Aorta (tissue), 5 donors: ENCODE measurements around the gene AJUBA. TPM values are rescaled to one million over a fixed set of nuclear protein-coding genes. Genes with fewer than 3 reads are reported as not detected.
"Not testable (repeated sequence)": the region's sequence is repeated elsewhere in the genome, so short reads cannot be mapped to it uniquely, and the experiment has no call there.

Source experiments
- ATAC-seq: fragments of 200-7000 bp; cut with Tn5 transposase; one replicate; pipeline ENCODE4 v1.9.1; 2022; ENCODE audit warnings: moderate library complexity; ENCODE audit not compliant: low FRiP score
- DNase-seq, 2 donors: peaks; one replicate each; pipeline ENCODE4 v3.0.0-alpha.2; 2020
- H3K27ac ChIP-seq, 2 donors: one replicate each; pipeline ENCODE4 v1.5.1; 2013; ENCODE audit warnings: low read length in 2 of 2, mild to moderate bottlenecking in 2 of 2, moderate library complexity in 2 of 2, control low read depth in 1 of 2, inconsistent platforms in 1 of 2, low read depth in 1 of 2
- H3K27me3 ChIP-seq, 2 donors: one replicate each; pipeline ENCODE4 v1.6.1; 2013; ENCODE audit warnings: control low read depth in 1 of 2, low read length in 1 of 2, mild to moderate bottlenecking in 1 of 2, moderate library complexity in 1 of 2; ENCODE audit not compliant: insufficient read depth in 2 of 2, control insufficient read depth in 1 of 2
- H3K36me3 ChIP-seq, 2 donors: one replicate each; pipeline ENCODE4 v1.6.1; 2013; ENCODE audit warnings: control low read depth in 1 of 2, low read length in 1 of 2, mild to moderate bottlenecking in 1 of 2; ENCODE audit not compliant: insufficient read depth in 2 of 2, control insufficient read depth in 1 of 2
- H3K4me1 ChIP-seq, 2 donors: one replicate each; pipeline ENCODE4 v1.6.1; 2013; ENCODE audit warnings: low read length in 2 of 2, control low read depth in 1 of 2, mild to moderate bottlenecking in 1 of 2, moderate library complexity in 1 of 2; ENCODE audit not compliant: insufficient read depth in 2 of 2, control insufficient read depth in 1 of 2
- H3K4me3 ChIP-seq, 2 donors: one replicate each; pipeline ENCODE4 v1.5.1; 2013; ENCODE audit warnings: low read length in 2 of 2, control low read depth in 1 of 2, mild to moderate bottlenecking in 1 of 2
- H3K9me3 ChIP-seq: one replicate; pipeline ENCODE4 v1.6.1; 2013; ENCODE audit warnings: mild to moderate bottlenecking, low read length; ENCODE audit not compliant: control insufficient read depth
- WGBS, 2 donors: extraction: QIAGEN DNeasy Blood & Tissue Kit; methylation state at CpG; one replicate each; pipeline ENCODE4 v1.1.7; 2013; 5-methylcytosine and 5-hydroxymethylcytosine counted together
- intact Hi-C, 2 donors: fragments of 100-400 bp; cut with DNase I; formaldehyde crosslinking; loops; one replicate each; pipeline versions ENCODE4 v1.14.2 to v1.15.0; 2022
- polyA plus RNA-seq, 2 donors: library from polyadenylated mRNA; stranded (reverse); fragments of 200-250 nt; gene quantifications; one replicate each; pipeline ENCODE4 v1.2.3, GENCODE V29; 2013
- total RNA-seq, 2 donors: library from RNA; stranded (reverse); fragmentation: NEBNext Ultra II Directional; extraction: Animal tissue kit (Norgen Biotek cat#: 25700); gene quantifications; one replicate each; pipeline ENCODE4 v1.2.1, GENCODE V29; 2021
- donor health status: healthy with polysubstance abuse.
- donor health status: Bipolar disorder and iron deficiency.
- donor health status: DM: no; HTN: no; CAD: no.
- donor health status: DM: no; HTN: no; CAD: no.
- donor health status: DM: yes; HTN: yes; CAD: no.

AJUBA gene
- total and polyA plus RNA-seq, 4 donors, result 2.2 to 16.2 (median 8.3) TPM

GRCh38 chr14:22972313-22972930 lies 9.9 kb downstream of the AJUBA start:
- no peak for ATAC-seq
- WGBS, 2 donors, result 73 to 86% methylated on average over 2 of the region's 2 CpGs
- Histone ChIP-seq H3K4me3 (no peak overlapping the region), H3K4me1 (peaks cover 0 to 5% of the 10 kb centered on the region in 2 donors), H3K9me3 (no peaks in the 10 kb centered on the region), H3K36me3 (peaks cover 3 to 5% of the 10 kb centered on the region in 2 donors), H3K27ac (no peak overlapping the region), H3K27me3 (no peaks in the 10 kb centered on the region)
- no peak for DNase-seq
- intact Hi-C loops, result no loop called here

GRCh38 chr14:22971152-22971551 lies 11.2 kb downstream of the AJUBA start:
- no peaks in the 10 kb centered on the region for H3K27me3 ChIP-seq
- H3K4me3 ChIP-seq, result no peak overlapping the region
- 97 to 99% methylated on average over 1 of the region's 1 CpG for WGBS, 2 donors

GRCh38 chr14:22966783-22967269 lies 15.5 kb downstream of the AJUBA start:
- H3K4me3 ChIP-seq, result no peak overlapping the region
- ATAC-seq (no peak), DNase-seq (no peak)
- no peak overlapping the region for H3K27ac ChIP-seq
- H3K4me1 ChIP-seq, result no peaks in the 10 kb centered on the region
- whole genome bisulfite sequencing, 2 donors, result 61 to 62% methylated on average over 4 of the region's 4 CpGs
- H3K27me3 ChIP-seq, result no peaks in the 10 kb centered on the region
- H3K36me3 ChIP-seq, result peaks cover 3% of the 10 kb centered on the region in 2 donors
- intact Hi-C loops, result no loop called here
- H3K9me3 ChIP-seq, result no peaks in the 10 kb centered on the region

More at GRCh38 chr14:22971152-22971551, 11.2 kb downstream of the AJUBA start:
- DNase-seq, result no peak
- ATAC-seq, result no peak
- H3K36me3 ChIP-seq, result peaks cover 3 to 5% of the 10 kb centered on the region in 2 donors
- H3K27ac ChIP-seq, result no peak overlapping the region
- H3K4me1 ChIP-seq, result no peaks in the 10 kb centered on the region
- no peaks in the 10 kb centered on the region for H3K9me3 ChIP-seq
- intact Hi-C loops, result no loop called here

- H3K36me3 ChIP-seq, H3K27me3 ChIP-seq, intact Hi-C loops, ATAC-seq, H3K4me1 ChIP-seq, H3K9me3 ChIP-seq, H3K4me3 ChIP-seq, DNase-seq, H3K27ac ChIP-seq: not testable (repeated sequence)
- 63 to 70% methylated on average over 15 of the region's 15 CpGs for WGBS, 2 donors
Measured at GRCh38 chr14:22965916-22966782, 16.2 kb downstream of the AJUBA start.

- no peak overlapping the region for H3K27ac ChIP-seq
- ATAC-seq, result no peak
- no peaks in the 10 kb centered on the region for H3K9me3 ChIP-seq
- WGBS, 2 donors, result 81 to 88% methylated on average over 6 of the region's 6 CpGs
- DNase-seq, result no peak
- H3K27me3 ChIP-seq, result no peaks in the 10 kb centered on the region
- H3K36me3 ChIP-seq, result no peaks in the 10 kb centered on the region
- H3K4me3 ChIP-seq, result no peak overlapping the region
- intact Hi-C loops, result no loop called here
- H3K4me1 ChIP-seq, result no peaks in the 10 kb centered on the region
Measured at GRCh38 chr14:22962061-22962676, 20.2 kb downstream of the AJUBA start.

GRCh38 chr14:22955702-22956569 lies 26.4 kb downstream of the AJUBA start:
- Histone ChIP-seq H3K27me3 (no peaks in the 10 kb centered on the region), H3K9me3 (no peaks in the 10 kb centered on the region), H3K27ac (peak overlapping the region; percentile 38 to 92), H3K4me1 (peaks cover 0 to 6% of the 10 kb centered on the region in 2 donors), H3K36me3 (no peaks in the 10 kb centered on the region), H3K4me3 (peak overlapping the region; percentile 76 to 83)
- WGBS, 2 donors, result 16 to 17% methylated on average over 19 of the region's 19 CpGs
- intact Hi-C loops, result loop anchor here in 1 of 2 donors (2.0 kb wide), 1 partner anchor 25 kb away; no protein-coding TSS in a partner anchor
- DNase-seq (no peak), ATAC-seq (no peak)

GRCh38 chr14:22952418-22952817 lies 29.9 kb downstream of the AJUBA start:
- no peak for DNase-seq
- H3K4me1 ChIP-seq, result peaks cover 0 to 6% of the 10 kb centered on the region in 2 donors
- WGBS, 2 donors, result 86 to 91% methylated on average over 1 of the region's 1 CpG
- H3K27me3 ChIP-seq, result no peaks in the 10 kb centered on the region
- intact Hi-C loops, result no loop called here
- H3K36me3 ChIP-seq, result no peaks in the 10 kb centered on the region
- ATAC-seq, result no peak
- no peak overlapping the region for H3K4me3 ChIP-seq
- no peak overlapping the region for H3K27ac ChIP-seq
- no peaks in the 10 kb centered on the region for H3K9me3 ChIP-seq

- H3K4me3 ChIP-seq, DNase-seq, H3K4me1 ChIP-seq, H3K27ac ChIP-seq, intact Hi-C loops, H3K27me3 ChIP-seq, H3K9me3 ChIP-seq, H3K36me3 ChIP-seq, ATAC-seq: not testable (repeated sequence)
- 86 to 92% methylated on average over 8 of the region's 8 CpGs for WGBS, 2 donors
Measured at GRCh38 chr14:22951795-22952194, 30.6 kb downstream of the AJUBA start.
